Stimulated activated CD8-positive, alpha-beta memory T cell treated with anti-CD3 and anti-CD28 coated beads, Interleukin-12 subunit alpha, Interleukin-12 subunit beta, amount 100 ng/mL, for 24 hours (primary cell): ENCODE measurements around the gene DNAH10.
"Not testable (repeated sequence)": the region's sequence is repeated elsewhere in the genome, so short reads cannot be mapped to it uniquely, and the experiment has no call there.

Experiments used
- DNase-seq: peaks from one replicate; pipeline ENCODE4 v3.0.0-alpha.2; 2020; ENCODE audit errors: extremely low read depth

DNAH10 gene

DNA sequence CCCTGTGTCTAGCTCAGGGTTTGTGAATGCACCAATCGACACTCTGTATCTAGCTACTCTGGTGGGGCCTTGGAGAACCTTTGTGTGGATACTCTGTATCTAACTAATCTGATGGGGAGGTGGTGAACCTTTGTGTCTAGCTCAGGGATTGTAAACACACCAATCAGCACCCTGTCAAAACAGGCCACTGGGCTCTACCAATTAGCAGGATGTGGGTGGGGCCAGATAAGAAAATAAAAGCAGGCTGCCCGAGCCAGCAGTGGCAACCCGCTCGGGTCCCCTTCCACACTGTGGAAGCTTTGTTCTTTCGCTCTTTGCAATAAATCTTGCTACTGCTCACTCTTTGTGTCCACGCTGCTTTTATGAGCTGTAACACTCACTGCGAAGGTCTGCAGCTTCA, 185.4 kb downstream of the DNAH10 start:
- not testable (repeated sequence) for DNase-seq

DNA sequence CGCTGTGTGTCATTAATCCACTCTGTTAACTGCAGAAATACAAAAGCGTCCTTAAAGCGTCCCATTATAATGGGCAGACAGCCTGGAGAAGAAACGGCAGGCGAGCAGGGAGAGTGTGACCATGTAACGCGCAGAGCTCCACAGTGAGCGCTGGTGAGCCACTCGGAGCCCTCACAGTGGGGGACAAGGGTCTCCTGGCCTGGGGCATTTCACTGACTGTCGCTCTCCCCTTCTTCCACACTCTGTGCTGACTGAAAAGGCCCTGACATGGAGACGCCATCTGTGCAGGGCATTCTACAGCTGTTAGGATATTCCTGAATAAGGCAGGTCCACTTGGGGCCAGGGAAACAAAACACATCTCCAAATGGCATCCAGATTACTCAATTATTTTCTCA, 186.3 kb downstream of the DNAH10 start:
- no peak for DNase-seq

DNA sequence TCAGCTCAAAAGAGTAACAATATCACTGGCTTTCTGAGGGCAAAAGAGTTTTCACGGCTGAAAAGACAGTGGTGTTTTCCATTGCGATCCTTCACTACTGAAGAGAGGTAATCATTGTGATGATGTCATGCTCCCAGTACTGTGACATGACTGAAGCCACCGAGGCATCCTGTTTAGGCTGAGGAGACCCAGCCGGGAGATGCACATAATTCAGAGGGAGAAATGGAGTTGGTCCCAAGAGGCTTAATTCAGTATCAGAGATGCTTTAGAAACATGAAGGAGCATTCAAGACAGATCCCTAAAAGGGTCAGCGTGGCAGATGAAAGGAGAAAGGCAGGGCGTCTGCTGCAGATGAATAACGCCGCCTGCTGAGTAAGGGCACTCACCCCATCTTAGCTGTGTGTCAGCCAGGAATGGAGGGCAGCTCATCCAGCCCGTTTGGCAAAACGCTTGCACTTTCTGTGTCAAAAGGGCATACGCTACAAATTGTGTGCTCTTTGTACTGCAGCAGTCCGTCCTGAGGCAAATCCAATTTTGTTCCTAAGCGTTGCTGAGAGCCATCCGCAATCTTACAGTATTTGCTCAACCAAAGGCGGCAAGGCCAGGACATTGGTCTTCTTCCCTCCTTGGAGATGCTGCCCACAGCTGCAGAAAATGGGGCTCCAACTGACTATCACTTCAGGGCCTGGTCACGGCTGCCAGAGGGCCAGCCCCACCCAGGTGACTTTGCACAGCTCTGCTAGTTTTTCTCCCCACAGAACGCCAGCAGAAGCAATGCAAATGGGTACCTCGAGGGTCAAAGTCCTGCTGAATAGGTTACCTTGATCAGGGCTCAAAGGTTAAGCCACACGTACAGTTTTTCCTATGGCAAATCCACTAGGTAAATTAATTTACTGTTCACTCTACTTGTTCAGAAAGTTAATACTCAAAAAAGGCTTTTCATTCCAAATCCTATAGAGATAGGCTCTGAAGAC, 187.0 kb downstream of the DNAH10 start:
- DNase-seq: no peak

DNA sequence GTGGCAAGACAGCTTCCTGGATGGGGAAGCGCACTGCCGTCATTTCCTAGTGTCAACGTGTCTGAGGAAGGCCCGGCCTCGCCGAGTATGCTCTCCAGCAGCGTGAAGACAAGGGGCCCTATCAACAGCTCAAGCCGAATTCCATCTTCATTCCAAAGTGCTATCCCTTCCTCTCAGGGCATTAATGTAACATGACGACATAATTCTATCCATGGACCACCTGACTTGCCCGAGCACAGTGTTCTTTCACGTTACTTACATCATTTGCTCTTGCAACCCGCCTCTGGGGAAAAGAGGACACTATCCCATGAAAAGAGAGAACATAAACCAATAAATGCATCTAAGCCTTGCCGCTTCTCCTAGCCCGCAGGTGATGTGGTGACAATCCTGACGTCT, 187.7 kb downstream of the DNAH10 start:
- no peak for DNase-seq

DNA sequence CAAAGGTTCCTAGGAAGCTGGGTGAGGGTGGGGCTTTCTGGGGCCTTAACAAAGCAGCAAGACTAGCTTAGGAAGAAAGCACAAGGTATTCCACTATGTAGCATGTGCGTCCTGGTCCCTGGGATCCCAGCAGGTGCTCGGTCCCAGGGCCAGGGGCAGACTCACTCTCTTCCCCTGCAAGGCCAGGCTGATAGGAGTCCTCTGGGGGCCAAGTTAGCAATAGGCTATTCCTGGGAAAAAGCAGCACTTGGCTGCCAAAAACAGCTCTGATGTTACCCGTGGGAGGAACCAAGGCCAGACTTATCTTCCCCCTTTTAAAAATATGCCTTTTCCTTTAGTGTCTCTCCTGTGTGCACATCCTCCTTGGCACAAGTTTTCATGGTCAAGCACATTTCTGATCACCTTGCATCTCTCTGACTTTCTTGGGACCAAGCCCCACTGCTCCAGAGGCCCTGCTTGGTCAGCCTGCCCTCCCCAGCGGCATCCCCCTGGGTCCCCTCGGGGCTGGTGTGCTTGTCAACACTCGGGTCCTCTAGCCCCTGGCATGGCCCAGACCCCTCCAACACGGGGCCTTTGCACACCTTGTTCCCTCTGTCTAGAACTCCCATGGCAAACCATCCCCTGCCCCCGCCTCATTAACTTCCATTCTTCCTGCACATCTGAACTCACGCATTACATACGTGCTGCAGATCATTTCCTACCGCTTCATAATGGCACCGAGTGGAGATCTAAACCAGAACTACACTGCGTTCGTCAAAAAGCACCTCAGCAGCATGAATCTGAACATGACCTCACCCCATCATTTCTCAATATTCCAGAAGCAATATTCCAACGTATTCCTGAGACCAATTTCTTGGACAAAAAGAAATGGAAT, 188.6 kb downstream of the DNAH10 start:
- no peak for DNase-seq

DNA sequence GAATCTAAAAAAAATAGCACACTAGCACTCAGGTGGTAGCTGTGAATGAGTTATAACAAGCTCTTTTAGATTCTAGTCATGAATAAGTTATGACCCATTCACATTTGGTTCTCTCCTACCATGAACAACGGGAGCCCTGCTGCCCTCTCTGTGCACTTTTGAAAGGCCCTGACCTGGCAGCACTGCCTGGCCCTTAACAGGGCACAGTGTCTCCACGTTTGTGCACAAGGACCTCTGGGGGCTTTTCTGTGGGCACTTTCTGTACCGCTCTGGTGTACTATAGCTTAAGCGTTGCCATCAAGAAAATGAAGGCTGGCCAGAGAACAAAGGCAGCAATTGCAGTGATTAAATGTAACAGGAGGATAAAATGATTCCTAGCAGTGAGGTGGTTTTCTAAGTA, 189.4 kb downstream of the DNAH10 start:
- DNase-seq: no peak

DNA sequence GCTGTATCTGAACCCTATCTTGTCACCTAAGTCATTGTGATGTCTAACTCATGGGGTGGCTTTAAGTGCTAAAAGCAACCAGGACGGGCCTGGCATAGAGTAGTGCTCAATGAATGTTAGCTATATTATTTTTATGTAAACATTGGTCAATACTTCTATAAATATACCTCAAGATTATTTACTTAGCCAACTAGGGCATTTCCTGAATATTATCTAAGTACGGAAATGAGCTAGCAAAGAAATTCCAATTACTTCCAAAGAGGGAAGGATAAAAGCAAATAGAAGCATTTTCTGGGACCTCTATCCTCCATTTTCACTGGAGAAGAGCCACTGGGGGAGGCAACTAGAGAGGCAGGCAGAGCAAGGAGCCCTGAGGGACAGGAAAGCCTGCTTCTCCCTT, 189.9 kb downstream of the DNAH10 start:
- no peak for DNase-seq

DNA sequence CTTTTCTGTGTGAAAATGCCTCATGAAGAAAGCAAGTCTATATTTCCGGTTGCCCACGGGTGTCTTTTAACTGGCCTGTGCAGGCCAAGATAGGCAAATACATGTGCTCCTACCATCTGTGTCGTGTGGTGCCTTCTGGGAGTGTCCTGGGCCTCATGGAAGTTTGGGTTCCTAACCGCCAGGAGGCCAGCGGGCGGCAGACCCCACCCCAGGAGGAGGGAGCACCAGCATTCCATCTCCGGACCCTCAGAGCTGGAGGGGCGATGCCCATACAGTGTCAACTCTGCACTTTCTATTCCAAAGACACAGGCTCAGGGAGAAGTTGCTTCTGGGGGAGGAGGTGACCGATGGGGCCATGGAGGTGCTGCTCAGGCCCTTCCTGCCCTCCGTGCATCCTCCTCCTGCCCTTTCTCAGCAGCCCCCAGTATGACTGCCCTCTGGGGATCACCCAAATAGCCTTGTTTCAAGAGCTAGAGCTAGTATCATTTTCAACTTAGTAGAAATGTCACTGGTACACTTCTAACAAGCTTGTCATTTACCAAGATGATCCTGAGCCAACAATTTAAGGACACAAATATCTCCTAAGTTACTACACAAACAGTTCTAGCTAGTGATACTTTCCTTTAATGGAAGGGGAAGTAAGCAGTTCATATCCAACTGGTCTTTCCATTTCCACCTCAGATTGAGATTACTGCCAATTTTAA, 192.7 kb downstream of the DNAH10 start:
- no peak for DNase-seq

DNA sequence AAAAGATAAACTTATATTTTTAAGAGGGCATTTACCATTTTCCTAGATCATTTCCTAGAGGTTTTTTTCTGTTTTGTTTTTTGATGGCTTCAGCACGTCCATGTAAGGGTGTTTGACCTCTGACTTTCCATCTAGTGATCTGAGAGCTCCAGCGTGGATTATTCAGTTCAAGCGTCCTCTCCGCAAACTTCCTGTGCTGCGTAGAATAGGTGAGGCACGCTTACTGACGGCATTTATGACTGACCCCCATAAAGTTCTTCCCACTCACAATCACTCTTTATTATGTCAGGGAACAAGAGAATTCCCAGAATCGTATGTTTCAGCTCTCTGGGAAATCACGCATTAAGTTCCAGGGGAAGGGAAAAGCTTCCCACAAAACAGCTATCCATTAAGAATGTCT, 194.1 kb downstream of the DNAH10 start:
- DNase-seq: no peak

DNA sequence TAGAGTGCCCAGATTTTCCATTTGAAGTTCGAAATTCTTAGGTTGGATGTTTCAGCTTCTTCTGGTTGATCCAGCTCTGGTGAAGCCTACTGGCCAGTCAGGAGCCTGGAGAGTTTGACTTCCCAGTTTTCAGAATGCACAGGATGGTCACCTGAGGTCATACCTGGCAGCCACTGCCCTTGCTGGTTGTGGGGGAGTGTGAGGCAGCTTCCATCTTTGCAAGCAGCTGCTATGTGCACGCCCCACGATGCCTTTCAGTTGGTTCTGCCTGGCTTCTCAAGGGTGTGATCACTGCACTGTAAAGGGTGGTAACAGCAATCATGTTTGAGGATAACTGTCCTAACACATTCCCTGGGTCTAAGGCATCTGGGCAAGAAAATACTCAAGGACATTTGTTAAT, 195.1 kb downstream of the DNAH10 start:
- DNase-seq: no peak

DNA sequence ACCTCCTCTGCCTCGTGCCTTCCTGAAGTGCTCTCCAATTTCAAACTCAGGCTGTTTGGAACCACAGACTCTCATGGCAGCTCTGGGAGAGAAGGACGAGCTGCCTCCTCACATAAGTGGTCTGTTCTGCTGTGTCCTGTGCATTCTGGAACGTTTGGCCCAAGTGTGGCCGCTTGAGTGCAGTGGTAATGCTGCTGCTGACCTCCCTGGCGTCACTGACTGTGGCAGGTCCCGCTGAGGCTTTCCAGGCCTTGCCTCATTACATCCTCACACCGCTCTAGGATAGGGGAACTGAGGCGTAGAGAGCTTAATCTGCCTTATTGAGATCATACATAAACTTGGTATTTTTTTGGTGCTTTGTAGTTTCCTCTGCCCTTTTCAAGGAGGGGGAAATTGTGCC, 196.4 kb downstream of the DNAH10 start:
- DNase-seq: no peak

DNA sequence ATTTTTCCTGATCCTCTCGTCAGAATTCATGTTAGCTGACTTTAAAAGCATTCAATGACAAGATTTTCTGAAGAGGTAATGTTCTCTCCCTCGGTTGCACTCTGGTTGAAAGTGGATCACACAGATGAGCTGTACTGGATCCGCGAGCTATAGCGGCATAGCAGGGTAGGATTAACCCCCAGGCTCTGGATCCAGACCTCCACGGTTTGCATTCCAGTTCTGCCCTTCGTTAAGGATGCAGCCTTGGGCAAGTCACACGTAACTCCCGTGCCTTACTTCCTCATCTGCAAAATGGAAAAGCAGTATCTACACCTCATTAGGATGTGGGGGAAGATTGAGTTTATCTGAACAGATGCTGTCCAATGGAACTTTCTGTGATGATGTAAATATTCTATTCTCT, 196.8 kb downstream of the DNAH10 start:
- DNase-seq: no peak

DNA sequence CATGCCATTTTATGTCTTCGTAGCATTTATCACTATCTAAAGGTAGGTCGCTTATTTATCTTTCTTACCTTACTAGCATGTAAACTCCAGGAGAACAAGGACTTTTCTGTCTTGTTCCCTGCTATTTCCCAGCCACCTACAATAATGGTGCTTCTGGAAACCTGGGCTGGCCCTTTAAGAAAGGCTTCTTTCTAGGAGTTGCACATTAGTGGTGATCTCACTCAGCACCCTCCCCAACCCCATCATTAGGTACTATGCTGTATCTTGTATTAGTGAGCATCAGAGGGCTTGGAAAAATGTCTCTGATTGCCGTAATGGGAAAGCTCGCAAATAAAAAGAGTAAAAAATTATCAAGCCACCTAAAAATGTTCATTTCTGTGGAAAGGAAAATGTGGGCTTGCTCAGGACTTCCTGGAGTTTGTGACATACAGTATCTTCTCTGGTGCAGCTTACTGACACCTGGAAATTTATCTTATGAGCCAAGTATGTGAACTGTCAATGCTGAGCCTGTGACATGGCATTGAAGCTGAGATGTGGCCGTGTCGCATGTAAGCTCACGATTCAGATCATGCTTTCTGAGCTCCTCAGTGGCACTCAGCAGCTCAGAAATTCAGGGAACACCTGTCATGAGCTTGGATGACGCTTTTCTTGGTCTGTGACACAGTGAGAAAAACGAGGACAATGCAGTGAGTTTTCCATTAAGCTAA, 198.1 kb downstream of the DNAH10 start:
- no peak for DNase-seq

DNA sequence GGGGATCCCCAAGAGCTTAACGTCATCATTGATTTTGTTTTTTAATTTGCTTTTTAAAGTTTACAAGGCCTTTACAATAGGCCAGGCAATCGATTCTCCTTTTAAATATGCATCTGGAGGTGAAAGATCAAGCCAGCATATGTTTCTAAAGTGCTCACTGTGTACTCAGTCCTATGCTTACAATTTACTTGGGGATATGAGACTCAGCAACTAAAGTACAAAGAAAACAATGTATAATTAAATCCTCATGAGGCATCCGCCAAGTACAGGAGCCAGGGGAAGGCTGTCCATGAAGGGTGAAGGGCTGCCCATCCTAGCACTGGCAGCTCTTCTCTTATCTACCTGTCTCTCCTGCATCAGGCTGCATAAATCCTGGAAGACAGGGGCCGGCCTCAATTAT, 198.8 kb downstream of the DNAH10 start:
- DNase-seq: no peak

DNA sequence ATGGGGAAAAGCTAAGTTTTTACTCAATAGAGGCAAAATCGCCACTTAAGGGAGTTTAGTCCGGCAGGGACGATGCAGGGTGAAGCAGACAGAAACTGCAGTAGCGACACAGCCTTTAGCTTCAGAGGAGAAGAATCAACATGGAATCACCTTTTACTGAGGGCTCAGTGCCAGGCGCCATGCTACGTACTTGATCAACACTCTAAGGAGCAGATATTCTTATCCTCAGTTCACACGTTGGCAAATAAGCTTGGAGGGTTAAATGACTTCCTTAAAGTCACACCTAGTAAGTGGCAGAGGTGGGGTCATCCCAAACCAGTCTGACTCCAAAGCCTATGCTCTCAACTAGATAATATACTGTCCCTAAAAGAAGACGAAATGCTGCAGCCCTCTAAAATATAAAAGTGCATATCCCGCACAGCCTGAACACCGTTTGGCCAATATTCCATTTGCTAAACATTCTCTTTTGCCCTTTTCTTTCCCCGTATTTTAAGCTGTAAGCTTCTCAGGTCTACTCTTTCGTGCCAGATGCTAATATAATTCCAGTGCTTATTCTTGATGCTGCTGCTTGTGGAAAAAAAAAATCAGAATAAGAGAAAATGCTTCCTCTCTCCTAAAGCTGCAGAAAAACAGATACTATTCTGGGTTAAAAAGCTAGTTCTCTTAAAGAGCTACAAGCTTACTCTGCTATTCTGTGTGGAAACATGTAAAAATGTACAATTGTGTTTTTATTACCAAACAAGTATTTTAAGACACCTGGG, 199.7 kb downstream of the DNAH10 start:
- DNase-seq: no peak

DNA sequence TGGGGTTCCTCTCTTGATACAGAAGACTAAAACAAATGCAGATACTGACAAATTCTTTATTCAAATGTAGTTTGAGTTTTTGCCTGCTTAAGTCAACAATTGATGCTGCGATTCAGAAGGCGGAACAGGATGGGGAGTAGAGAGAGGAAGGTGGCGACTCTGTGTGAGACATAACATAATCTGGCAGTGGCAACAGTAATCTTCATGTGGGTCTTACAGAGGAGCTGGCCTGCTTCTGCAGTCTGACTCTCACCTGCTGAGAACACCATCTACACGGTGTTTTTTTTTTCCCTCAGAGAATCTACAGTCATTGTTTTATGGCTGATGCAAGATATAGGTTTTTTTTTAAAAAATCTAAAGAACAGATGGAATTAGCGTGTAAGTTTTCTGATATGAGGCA, 200.4 kb downstream of the DNAH10 start:
- DNase-seq: no peak

DNA sequence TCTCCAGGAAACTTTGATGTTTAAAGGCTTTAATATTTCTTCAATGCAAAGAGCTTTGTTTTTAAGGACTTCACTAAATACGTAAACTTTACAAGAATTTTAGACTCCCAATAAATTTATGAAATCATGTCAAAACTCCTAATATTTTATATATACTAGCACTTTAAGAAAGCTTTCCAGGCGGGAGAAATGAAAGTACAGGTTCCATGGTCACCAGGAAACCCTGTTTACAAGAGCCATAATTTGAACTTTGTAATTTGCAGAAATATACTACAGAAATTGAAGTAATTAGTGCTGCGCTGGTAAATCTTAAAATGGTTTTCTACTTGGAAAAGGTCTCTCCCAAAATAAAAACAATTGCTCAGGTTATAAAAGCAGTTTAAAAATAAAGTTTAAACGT, 201.7 kb downstream of the DNAH10 start:
- no peak for DNase-seq

DNA sequence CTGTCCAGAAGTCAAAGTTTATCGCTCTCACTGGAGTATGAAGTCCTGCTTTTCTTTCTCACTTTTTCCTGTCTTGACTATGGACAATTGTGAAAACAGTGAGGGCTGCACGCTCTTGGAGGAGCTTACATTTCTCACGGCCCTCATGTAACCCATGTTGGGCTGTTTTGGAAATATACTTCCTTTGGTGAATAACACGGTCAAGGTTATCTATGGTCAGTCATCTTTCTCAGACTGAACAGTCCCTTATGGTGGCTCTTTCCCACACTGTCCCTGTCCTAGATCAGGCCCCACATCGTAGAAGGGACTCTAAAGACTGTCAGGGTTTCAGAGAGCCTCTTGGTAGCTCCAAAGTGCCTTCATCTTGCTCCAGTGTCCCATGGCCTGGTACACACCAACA, 203.3 kb downstream of the DNAH10 start:
- DNase-seq: no peak

DNA sequence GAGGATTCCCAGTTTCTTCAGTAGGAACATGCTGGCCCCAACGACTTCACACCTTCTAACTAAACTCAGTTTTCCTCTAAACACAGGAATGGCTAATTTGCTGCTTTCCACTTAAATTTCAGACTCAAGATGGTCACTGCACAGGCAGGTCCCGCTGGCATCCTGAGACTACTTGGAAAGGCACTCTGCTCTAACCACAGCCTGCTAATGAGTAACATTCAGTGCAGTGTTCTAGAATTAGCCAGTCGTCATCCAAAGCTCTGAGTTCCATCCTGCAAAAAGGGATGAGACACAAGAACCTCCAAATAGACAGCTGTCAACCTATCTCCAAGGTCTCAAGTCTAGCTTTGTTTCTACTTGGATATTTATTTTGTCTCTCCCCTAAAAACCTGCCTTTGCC, 204.5 kb downstream of the DNAH10 start:
- no peak for DNase-seq

DNA sequence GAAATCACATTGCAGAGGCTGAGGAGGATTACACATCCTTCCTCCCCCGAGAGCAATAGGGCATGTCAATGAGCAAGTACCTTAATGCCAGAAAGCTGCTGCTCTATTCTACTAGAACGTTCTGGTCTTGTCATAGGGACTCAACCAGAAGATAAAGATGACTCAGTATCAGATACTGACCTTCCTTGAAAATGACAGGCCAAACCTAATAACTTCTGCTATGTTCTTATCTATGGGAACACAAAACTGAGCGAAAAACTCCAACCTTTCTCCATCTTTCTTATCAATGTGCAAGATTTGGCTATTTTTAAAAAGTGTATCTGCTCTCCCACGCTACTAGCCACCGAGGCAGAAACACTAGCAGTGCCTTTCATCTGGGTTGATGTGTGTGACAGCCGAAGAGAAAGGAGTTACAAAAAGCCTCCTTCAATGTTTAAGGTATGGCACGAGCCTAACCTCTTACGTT, 205.1 kb downstream of the DNAH10 start:
- DNase-seq: no peak

DNA sequence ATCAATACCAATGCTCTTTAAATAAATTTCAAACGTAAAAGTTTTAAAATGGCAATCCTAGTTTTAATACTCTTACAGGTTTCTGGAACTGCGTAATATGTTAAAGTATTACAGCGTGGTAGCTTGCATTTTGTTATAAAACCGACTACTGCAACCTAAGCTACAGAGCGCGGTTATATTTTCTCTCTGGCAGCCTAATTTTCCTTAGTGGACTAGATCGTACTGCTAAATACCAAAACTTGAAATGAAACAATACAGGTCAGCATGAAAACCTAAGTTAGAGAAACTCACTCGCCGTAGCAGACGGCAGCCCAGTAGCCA, 209.3 kb downstream of the DNAH10 start:
- no peak for DNase-seq
